Mammary epithelial cell (primary cell): ENCODE data around the gene RO60.

ENCODE experiments used
- CTCF ChIP-seq, 2 donors: IDR thresholded peaks in 1 of 2; conservative IDR thresholded peaks in 1 of 2; 2 replicates each; pipeline ENCODE4 v1.5.1; 2011 to 2012; ENCODE audit warnings: inconsistent platforms in 2 of 2, low read length in 2 of 2, mild to moderate bottlenecking in 2 of 2, control low read depth in 1 of 2, low read depth in 1 of 2; ENCODE audit not compliant: insufficient read depth in 1 of 2; ENCODE audit errors: extremely low read depth in 1 of 2
- EZH2 ChIP-seq: IDR thresholded peaks from 2 replicates; pipeline ENCODE4 v1.6.1; 2012; ENCODE audit warnings: low read length, inconsistent platforms, borderline replicate concordance

- no peak for TF ChIP-seq CTCF (conservative IDR thresholded peaks at IDR 0.05 in 1 of 2, IDR thresholded peaks at IDR 0.05 in 1 of 2; ENCODE audit: extremely low read depth in 1 of 2, insufficient read depth in 1 of 2, low read depth in 1 of 2, low read length in 2 of 2)
- TF ChIP-seq EZH2: no peak
These were observed 34.7 kb downstream of the RO60 start for GRCh38 chr1:193094112-193094511.
